ENCODE results near the gene GSK3A.

Gene GSK3A

DNA sequence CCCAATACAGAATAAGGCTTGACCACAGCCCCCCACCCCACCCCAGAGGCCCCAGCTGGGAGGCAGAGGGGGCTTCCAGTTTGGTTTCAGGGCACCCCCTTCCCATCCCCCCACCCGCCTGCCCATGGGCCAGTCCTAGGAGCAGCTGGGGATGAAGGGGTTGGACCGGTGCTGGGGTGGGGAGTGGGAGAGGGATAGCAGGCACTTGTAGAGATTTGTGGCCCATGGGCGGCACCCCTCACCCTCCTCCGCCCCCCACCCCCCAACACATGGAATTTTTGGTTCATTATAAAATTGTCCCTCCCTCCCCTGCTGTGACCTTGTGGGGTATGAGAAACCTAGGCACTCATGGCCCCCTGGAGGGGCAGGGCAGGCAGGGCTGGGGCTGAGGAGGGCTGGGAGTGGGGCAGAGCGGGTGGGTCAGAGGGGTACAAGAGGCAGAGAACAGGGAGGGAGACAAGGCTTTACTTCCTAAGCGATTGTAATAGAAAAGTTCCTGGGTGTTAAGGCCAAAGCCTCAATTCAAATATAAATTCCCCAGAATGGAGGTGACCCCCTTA is 5.3 kb upstream of the GSK3A start:
- DNase-seq: no peak

DNA sequence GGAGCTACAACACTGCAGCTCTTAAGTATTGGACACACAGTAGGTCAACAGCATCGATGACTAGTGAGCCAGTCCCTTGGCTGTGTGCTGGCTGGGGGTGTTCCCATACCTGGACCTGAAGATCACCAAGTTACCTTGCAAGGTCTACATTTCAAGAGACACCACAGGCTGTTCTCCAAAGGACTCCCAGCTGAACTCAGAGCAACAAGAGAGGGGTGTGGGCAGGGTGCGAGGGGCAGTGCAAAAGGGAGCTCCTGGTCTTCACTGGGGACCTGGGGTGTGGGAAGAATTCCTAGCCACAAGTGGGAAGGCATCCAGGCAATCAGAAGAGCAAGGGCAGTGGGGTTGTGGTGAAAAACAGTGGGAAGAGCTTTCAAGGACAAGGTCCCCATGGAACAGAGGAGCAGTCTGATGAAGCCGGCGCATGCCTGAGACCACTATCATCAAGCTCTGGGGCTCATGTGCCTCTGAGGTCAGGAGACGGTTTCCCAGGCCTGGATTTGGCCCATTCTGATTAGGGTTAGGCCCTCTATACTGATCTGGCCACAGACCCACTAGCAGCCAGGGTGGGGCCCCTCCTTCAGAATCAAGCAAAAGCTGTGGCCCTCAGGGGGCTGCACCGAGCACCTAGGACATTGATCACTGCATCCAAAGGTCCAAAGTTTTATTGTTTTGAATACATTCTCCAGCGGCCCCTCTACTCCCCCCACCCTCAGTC is 4.7 kb upstream of the GSK3A start:
- DNase-seq: no peak

DNA sequence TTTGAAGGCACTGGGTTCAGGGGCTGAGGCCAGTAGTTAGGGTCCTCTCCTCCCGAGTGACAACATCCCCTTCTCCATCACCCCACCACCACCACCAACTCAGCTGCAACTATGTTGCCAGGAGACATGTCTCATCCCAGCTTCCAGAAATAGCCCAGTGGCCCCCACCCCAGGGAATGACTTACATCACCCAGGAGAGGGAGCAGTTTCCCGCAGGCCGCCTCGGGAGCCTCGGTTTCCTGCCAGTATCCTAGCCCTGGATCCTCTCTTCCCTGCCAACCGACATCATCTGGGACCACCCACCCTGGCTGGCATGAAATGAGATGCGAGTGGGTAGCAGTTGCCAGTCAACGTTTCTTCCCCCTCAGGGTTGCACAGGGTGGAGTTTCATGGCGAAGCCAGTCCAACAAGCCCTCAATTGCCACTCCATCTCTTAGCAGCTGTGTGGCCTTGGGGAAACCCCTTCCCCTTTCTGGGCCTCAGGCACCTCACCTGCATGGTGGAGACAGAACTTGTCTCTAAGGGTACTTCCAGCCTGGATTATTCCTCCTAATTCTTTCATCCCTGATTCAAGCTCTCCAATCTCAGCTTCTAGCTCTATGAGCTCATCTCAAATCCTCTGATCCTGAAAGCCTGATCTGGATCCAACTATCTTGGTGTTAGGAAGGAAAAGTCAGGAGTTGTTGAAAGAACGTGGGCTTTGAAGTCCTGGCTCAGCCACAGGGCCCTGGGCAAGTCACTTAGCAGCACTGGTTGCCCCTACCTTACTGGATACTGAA is 3.9 kb upstream of the GSK3A start:
- peak; percentile 14 for DNase-seq

DNA sequence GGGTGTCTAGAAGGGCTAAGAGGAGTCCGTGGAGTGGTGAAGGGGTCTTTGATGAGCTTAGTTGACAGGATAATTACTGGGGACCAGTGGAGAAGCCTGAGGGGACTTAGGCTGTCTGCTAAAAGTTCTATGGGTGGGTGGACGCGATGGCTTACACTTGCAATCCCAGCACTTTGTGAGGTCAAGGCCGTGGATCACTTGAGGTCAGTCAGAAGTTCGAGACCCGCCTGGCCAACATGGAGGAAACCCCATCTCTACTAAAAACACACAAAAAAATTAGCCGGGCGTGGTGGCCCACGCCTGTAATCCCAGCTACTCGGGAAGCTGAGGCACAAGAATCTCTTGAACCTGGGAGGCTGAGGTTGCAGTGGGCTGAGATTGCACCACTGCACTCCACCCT is 2.8 kb upstream of the GSK3A start:
- no peak for DNase-seq

DNA sequence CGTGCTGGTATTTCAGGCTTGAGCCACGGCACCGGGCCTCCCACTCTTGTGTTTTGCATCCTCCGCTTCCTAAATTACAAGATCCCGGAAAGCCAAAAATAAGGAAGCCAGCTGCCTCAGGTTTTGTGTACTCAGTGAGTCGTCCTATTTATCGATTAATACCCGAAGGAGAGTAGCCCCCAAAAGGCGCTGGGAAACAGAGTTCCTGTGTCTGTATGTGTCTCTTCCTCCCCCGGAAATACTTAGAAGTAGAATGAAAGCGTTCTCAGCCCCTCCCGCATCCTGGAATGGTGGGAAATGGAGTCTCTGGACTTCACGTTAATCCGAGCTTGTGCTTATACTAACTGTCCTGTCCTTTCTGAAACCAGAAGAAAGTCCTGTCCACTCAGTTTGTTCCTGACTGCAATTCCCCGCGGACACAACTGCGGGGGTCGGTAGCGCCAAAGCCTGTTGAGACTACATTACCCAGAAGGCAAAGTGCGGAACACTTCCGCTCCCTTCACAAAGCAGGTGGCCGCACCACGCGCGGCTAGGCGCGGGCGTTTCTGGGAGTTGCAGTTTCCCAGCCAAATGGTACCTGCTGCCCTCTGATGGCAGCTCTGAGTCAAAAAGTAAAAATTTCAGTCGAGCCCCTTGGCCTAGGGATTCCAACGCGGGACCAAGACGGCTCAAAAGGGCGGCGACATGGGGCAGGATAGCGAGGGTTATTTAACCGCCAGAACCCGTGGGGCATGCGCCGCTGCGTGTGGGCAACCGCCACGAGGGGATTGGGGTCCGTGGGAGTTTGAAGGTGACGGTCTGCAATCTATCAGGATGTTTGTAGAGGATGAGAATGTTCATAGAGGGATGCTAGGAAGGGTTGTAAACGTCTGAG is 2.2 kb upstream of the GSK3A start:
- peak; percentile 90 for DNase-seq

DNA sequence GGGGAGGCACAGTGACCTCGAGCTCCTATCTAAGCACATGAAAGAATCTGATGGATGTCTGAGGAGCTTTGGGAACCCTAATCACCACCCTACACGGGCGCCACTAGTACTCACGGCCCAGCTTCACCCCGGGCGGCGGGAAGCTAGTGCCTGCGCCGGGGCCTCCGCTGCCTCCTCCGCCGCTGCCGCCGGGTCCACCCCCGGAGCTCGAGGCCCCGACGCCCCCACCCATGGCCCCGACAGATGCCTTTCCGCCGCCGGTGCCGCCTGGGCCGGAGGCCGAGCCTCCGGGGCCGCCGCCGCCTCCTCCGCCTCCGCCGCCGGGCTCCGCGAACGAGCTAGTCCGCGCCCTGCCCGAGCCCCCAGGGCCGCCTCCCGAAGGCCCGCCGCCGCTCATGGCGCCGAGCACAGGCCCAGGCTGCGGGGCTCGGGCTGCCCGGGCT is 312 bp downstream of the GSK3A start:
- no peak for DNase-seq

DNA sequence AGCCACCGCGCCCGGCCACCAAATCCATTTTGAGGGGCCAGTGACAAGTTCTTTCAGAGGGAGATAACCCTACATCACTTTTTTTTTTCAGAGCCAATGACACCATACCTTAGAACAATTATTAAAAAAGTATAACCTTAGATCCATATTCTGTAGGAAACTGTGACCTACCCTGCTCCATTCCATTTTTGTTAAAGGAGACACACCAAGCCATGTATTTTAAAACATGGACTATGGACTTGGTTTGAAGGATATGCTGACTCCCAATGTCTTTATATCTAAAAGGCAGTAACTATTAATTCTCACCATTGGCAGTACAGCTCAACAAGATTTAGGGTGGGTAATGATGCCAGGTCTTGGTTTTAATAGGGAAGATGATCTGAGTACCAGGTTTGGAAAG is 1.1 kb downstream of the GSK3A start:
- DNase-seq: no peak

DNA sequence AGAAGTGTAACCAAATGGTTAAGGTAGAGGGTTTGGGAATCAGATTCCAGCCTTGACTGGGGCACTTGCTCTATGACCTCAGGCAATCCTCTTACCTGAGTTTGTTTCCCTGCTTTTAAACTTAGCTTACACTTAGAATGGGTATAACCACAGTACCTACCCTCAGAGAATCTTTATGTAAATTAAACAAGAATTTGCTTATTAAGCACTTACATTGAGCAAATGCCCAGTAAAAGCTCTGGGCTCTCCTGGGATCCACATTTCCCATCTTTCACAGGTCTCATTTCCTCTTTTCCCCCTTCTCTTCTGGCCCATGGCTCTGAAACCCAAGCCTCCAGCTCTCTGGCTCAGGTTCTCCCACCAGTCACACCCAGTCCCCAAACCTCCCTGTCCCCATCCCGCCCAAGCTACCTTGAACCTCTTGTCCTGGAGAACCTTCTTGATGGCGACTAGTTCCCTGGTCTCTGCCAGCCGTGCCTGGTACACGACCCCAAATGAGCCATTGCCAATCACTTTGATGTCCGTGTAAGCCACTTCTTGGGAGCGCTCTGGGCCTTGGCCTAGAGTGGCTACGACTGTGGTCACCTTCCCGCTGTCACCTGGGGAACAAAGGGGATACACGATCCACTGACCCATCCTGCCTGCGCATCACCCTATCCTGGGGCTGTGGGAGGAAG is 2.7 kb downstream of the GSK3A start:
- no peak for DNase-seq

DNA sequence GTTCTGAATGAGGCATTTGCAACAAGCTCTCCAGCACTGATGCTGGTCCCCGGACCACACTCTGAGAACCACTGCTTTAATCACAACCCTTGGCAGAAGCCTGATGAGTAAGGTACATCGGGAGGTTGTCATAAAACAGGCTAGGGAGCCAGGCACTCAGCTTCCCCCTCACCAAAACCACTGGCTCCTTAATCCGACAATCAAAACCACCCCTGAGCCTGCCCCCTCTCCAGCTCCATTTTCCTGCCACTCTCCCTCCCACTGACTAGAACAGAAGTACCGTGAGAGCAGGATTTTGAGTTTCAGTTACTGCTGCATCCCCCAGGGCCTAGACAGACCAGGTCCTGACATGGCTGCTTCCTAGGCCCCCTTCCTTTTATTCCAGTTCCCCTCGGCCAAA is 7.2 kb downstream of the GSK3A start:
- no peak for DNase-seq

DNA sequence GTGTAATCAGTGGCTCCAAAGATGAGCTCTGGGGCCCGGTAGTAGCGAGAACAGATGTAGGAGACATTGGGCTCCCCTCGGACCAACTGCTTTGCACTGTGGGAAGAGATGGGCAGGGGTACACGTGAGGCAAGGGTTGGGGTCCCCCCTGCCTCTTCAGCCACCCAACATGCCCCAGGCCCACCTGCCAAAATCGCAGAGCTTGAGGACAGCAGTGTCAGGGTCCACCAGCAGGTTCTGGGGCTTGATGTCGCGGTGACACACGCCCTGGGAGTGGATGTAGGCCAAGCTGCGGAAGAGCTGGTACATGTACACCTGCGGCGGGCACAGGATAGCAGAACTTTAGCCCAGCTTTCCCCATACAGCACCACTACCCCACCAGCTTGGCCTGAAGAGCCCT is 8.0 kb downstream of the GSK3A start:
- no peak for DNase-seq

DNA sequence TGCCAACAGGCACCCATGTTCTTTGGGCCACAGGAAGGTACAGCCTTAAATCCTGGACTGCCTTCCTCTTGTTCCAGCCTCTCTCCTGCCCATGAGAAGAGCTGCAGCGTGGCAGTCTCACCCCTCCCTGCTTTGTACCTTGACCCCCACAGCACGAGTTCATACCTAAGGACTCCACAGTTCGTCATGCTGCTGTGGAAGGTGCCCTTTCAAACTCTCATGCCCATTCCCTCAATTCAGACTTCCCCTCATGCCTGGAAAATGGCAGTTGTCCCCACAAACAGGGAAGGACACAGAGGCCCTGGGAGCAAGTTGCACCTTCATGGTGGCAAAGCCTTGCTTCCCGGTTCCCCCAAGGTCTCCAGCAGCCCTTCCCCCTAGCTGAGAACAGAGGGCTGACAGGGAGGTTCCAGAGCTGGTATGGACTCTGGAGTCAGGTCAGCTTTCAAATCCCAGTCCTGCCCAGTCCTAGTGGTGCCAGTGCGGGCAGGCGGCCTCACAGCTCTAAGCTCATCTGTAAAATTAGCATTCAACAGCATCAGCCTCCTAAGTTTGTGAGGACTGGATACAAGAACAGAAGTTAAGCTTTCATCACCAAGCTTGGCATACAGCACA is 8.6 kb downstream of the GSK3A start:
- DNase-seq: no peak

DNA sequence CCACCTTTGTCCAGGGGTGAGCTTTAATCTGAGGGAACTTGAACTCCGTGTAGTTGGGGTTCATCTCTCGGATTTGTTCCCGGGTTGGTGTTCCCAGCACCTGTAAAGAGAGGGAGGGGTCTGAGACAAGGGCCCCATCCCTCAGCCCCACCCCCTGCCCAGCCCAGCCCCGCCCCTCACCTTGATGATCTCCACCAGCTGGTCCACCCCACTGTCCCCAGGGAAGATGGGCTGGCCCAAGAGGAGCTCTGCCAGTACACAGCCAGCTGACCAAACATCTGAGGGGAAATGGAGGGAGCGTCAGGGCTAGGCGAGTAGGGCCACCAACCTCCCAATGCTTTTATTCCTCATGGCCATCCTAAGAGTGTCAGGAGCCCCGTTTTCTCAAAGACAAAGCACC is 9.3 kb downstream of the GSK3A start:
- DNase-seq: no peak

DNA sequence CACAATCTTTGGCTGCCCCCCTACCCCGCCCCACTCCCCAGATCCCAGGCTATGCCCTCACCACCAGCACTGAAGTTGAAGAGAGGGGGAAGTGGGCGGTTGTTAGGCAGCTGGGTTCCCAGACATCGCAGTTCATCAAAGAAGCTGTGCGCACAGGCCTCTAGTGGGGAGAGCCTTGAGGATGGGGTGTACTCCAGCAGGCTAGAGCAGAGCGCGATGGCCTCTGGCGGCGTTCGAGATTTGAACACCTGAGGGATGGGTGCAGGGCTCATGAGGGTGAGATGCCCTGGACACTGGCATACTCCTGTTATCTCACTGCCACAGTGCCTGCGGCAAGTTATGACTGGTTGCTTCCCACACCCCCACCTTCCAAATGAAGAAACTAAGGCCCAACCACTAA is 10.0 kb downstream of the GSK3A start:
- DNase-seq: no peak

DNA sequence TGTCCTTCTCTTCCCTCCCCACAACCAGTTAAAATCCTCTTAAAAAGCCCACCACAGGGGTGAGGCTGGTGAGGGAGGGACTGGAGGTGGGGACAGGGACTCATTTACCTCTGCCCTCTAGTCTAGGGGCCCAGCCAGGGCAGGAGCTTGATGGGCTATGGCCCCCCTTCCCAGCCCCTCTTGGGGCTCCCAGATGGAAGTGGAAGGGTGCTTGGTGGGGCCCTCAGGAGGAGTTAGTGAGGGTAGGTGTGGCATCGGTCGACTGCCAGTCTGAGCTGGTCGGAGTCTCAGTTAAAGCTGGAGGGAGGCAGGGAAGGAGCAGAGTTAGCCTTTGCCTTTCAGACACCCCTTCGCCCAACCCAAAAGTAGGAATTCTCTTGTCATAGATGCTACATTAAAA is 11.8 kb downstream of the GSK3A start:
- no peak for DNase-seq

DNA sequence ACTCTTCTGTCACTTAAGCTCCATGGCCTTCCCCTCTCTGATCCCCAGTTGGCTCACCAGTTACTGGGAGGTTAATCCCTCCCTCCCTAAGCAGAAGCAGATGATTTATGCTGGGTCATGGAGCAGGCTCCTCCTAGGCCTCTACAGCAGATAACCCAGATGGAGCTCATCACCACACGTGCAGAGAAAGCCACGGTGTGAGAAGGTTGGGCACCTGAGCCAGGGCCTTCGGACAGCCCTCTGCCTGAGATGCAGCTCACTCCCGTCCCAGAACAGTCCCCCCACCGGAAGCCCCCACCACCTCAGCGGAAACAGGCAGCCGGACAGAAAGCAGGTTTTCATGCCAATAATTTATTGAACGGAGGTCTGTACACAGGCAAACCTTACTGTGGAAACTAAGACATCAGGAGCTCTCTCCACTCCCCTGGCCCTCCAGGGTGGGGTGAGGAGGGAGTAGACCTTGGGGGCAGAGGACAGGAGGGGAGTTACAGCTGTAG is 12.5 kb downstream of the GSK3A start:
- no peak for DNase-seq

DNA sequence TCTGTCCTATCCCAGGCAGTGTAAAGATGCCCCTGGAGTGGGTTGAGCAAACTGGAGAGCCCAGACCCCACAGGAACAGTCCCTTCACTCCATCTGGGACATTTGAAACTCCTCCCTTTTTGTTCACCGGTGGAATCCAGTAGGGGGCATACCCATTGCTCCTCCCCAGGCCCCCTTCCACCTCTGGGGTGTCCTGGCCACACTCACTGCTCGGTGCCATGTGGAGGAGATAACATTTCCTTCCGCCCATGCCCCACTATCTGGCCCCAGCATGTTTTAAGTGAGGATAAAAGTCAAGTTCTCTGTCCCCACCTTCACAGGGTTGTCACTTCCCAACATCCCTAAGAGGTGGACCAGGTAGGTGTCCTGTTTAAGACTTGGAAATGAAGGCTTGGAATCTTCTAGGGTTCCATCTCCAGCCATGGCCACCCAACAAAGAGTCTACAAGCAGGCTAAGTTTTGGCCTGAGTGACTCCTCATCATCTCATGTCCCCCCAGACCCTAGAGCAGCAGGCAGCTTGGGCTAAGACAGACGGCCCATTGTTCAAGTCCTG is 13.0 kb downstream of the GSK3A start:
- no peak for DNase-seq

DNA sequence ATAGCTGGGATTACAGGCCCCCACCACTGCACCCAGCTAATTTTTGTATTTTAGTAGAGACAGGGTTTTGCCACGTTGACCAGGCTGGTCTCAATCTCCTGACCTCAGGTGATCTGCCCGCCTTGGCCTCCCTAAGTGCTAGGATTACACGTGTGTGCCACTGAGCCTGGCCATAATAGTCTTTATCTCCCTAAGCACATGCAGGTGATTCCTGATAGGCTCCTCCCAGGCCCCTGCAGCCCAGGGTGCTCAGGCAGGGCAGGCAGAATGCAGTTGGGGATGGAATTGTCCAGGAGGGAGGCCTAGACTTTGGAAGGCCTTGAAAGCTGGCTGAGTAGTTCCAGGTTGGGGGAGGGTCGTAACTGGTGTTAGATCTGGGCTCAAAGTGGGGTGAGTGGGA is 13.8 kb downstream of the GSK3A start:
- DNase-seq: no peak

DNA sequence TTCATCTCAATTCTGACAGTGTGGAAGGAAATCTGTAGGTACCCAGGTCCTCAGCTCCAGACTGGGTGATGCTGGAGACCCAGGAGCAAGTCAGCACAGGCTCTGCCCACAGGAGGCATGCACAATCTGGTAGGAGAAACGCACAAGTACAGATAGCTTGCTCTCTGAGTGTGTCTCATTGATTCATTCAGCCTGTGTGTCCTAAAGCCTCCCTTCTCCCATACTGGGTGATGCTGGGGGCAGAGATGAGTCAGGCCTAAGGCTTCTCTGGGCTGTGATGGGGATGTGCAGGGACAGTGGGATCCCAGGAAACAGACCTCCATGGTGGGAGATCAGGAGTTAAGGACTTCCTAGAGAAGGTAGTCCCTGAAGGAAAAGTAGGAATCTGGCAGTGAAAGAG is 15.5 kb downstream of the GSK3A start:
- no peak for DNase-seq

DNA sequence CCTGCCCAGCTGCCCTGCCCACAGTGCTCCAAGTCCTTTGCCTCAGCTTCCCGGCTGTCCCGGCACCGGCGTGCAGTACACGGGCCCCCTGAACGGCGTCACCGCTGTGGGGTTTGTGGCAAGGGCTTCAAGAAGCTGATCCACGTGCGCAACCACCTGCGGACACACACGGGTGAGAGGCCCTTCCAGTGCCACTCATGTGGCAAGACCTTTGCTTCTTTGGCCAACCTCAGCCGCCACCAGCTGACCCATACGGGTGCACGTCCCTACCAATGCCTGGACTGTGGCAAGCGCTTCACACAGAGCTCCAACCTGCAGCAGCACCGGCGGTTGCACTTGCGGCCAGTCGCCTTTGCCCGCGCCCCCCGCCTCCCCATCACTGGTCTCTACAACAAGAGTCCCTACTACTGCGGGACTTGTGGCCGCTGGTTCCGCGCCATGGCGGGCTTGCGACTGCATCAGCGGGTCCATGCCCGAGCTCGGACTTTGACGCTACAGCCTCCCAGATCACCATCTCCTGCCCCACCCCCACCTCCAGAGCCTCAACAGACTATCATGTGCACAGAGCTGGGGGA is 16.6 kb downstream of the GSK3A start:
- DNase-seq: no peak

DNA sequence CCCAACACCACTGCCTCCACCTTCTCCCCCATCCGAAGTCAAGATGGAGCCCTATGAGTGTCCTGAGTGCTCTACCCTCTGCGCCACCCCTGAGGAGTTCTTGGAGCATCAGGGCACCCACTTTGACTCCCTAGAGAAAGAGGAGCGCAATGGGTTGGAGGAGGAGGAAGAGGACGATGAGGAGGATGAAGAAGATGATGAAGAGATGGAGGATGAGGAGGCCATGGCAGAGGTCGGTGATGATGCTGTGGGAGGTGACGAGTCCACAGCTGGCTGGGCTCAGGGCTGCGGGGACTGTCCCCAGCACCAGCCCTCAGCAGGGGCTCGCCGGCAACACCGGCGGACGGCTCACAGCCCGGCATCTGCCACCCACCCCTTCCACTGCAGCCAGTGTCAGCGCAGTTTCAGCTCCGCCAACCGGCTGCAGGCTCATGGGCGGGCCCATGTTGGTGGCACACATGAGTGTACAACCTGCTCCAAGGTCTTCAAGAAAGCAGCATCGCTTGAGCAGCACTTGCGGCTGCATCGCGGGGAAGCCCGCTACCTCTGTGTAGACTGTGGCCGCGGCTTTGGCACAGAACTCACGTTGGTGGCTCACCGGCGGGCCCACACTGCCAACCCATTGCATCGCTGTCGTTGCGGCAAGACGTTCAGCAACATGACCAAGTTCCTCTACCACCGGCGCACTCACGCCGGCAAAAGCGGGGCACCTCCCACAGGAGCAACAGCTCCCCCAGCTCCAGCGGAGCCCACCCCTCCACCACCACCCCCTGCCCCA is 17.3 kb downstream of the GSK3A start:
- no peak for DNase-seq

DNA sequence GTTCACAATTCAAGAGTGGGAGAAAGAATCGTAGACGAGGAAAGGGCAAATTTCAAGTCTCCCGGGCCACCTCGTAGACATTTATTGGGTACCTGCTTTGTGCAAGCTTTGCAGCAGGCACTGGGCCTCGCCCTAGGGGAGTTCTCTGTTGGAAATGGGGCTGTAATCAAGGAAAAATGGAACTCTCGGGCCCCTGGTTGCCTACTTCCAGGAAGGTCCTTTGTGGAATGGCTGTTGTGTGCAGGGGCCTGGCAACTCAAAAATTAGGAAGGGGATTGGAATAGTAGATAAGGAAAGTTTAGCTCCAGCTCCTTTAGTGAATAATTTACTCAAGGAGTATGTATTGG is 21.7 kb downstream of the GSK3A start:
- no peak for DNase-seq
